Lower leg skin (tissue), 3 donors: ENCODE results near the gene DTNB.

Experiments used
- CTCF ChIP-seq, 3 donors: fragments of 450-650 bp; IDR thresholded peaks; one replicate each; pipeline ENCODE4 v1.5.1; 2016; ENCODE audit warnings: antibody characterized with exemption in 3 of 3, mild to moderate bottlenecking in 3 of 3, moderate library complexity in 2 of 3
- POLR2A ChIP-seq, 2 donors: fragments of 450-650 bp; IDR thresholded peaks; one replicate each; pipeline ENCODE4 v1.6.1; 2016 to 2017; ENCODE audit warnings: antibody characterized with exemption in 2 of 2, mild to moderate bottlenecking in 1 of 2, moderate library complexity in 1 of 2

DNA sequence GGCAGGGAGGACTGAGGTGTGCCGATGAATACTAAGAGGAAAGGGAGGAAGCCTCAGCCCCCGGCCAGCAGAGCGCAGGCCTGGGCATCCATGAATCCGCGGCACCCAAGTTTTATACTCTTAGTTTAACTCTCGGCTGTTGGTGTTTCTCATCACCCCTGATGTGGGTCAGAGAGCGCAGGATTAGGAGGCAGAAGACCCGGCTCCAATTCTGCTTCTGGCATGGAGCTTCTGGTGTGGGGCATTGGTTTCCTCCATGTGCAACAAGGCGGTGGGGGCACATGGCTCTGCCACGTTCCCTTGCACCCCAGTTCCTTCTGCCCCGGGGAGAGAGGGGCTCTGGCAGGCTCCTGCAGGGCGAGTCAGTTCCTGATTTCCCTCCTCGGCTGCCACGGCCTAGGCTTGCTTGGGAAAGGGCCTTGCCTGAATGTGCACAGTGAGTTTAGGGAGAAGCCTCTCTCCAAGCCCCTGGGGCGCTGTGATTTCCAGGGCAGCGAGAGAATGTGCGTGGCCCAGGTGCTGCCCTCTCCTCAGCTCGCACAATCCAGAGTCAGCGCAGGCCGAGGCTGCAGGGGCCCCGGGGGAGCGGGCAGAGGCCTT is 295.5 kb downstream of the DTNB start:
- TF ChIP-seq CTCF (IDR thresholded peaks at IDR 0.05) (no peak), POLR2A (IDR thresholded peaks at IDR 0.05) (no peak)
